Mesothelial cell of epicardium (in vitro differentiated cells): ENCODE data around the gene RAI1. TPM values are rescaled to one million over a fixed set of nuclear protein-coding genes. Genes with fewer than 3 reads are reported as not detected.
"Not testable (repeated sequence)": the region's sequence is repeated elsewhere in the genome, so short reads cannot be mapped to it uniquely, and the experiment has no call there.

Experiments used
- DNase-seq, 2 experiments: peaks; one replicate each; pipeline ENCODE4 v3.0.0; 2021; ENCODE audit warnings: low spot score in 2 of 2; ENCODE audit not compliant: unreplicated experiment in 2 of 2
- H3K27ac Mint-ChIP-seq: 2 replicates; pipeline ENCODE4 v1.8.0; 2021; ENCODE audit warnings: mixed read lengths
- H3K27me3 Mint-ChIP-seq: 2 replicates; pipeline ENCODE4 v1.8.0; 2021; ENCODE audit warnings: low read depth, mixed read lengths
- H3K36me3 Mint-ChIP-seq: 2 replicates; pipeline ENCODE4 v1.8.0; 2021; ENCODE audit warnings: mixed read lengths
- H3K4me1 Mint-ChIP-seq: 2 replicates; pipeline ENCODE4 v1.8.0; 2021; ENCODE audit warnings: mixed read lengths
- H3K4me3 Mint-ChIP-seq: 2 replicates; pipeline ENCODE4 v1.8.0; 2021; ENCODE audit warnings: mild to moderate bottlenecking, moderate library complexity, mixed read lengths
- H3K9me3 Mint-ChIP-seq: 2 replicates; pipeline ENCODE4 v1.8.0; 2021; ENCODE audit warnings: mixed read lengths
- total RNA-seq: library from RNA; stranded (reverse); gene quantifications from 3 replicates; pipeline ENCODE4 v1.2.1, GENCODE V29; 2021
- TF ChIP-seq, protein P1 (sequence below): fragments of 200-600 bp; sonication (generic); IDR thresholded peaks from one replicate; pipeline ENCODE4 v1.5.0; 2021; ENCODE audit warnings: antibody characterized with exemption; ENCODE audit not compliant: unreplicated experiment

RAI1 gene
- total RNA-seq, 1 donor from 2014 or later: 137 TPM

DNA sequence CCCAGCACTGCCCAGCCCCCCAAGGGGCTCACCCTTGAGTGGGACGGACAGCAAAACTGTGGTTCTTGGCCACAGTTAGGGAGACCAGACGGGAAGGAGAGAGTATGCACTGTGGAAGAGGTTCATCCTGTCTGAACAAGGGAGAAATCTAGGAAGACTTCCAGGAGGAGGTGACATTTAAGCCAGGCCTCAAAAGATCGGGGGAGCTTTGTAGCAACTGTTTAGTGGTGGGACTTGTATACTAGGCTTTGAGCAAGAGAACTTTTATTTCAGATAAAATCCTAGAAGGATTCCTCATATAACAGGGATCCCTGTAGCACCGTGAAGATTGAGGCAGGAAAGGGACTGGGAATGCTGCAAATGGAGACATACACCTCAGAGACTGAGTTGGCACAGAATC lies 124.8 kb downstream of the RAI1 start:
- Mint-ChIP-seq H3K4me1 (peaks cover 34% of the 10 kb centered on the region), H3K36me3 (peaks cover 24% of the 10 kb centered on the region), H3K9me3 (no peaks in the 10 kb centered on the region), H3K27ac (peak overlapping the region; percentile 44), H3K27me3 (no peaks in the 10 kb centered on the region), H3K4me3 (no peak overlapping the region)
- DNase-seq: no peak
- TF ChIP-seq, protein P1, sequence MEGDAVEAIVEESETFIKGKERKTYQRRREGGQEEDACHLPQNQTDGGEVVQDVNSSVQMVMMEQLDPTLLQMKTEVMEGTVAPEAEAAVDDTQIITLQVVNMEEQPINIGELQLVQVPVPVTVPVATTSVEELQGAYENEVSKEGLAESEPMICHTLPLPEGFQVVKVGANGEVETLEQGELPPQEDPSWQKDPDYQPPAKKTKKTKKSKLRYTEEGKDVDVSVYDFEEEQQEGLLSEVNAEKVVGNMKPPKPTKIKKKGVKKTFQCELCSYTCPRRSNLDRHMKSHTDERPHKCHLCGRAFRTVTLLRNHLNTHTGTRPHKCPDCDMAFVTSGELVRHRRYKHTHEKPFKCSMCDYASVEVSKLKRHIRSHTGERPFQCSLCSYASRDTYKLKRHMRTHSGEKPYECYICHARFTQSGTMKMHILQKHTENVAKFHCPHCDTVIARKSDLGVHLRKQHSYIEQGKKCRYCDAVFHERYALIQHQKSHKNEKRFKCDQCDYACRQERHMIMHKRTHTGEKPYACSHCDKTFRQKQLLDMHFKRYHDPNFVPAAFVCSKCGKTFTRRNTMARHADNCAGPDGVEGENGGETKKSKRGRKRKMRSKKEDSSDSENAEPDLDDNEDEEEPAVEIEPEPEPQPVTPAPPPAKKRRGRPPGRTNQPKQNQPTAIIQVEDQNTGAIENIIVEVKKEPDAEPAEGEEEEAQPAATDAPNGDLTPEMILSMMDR: no peak

DNA sequence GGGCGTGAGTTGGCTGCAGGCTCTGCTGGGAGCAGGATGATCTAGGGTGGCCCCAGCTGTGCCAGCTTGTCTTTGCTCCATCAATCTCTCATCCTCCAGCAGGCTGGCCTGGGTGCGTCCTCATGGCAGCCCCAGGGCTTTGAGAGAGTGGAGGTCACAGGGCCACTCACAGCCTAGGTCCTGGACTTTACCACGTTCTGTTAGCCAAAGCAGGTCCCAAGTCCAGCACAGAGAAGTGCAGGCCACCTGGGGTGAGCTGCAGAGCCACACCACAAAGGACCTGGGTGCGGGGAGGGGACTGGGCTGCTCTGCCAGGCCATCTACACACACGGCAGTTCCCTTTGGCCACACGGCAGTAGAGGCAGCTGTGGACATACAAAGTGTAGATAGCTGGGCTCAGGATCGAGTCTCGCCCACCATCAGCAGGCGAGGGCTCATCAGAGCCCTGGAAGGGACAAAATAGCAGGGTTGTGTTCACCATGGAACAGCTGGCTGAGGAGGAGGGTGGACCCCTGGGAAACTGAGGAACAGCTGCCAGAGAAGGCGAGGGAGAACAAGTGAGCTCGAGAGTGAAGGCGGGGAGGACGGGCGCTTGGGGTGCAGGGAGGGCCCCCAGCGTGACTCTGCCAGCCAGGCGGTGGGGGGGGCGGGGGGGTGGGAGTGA lies 125.5 kb downstream of the RAI1 start:
- no peaks in the 10 kb centered on the region for H3K9me3 Mint-ChIP-seq
- peaks cover 41% of the 10 kb centered on the region for H3K4me1 Mint-ChIP-seq
- DNase-seq: no peak
- H3K4me3 Mint-ChIP-seq: no peak overlapping the region
- peaks cover 24% of the 10 kb centered on the region for H3K36me3 Mint-ChIP-seq
- no peaks in the 10 kb centered on the region for H3K27me3 Mint-ChIP-seq
- TF ChIP-seq, protein P1: no peak
- H3K27ac Mint-ChIP-seq: no peak overlapping the region

DNA sequence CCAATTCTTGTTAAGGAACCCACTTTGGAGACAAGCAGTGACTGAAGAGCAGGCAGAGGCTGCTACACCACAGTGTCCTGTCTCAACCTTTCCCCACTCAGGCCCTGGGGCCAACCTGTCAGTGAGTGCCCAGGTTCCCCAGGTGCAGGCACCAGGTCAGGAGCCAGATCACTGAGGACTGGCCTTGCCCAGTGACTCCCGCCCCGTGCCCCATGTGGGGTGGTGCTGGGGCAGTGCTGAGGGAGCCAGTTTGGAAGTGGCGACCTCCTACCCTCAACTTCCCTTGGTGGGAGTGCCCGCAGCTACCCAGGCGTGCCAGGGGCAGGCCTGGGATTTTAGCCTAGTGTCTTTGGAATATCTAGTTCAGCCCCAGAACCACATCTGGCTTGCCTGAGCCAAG lies 126.2 kb downstream of the RAI1 start:
- H3K27me3 Mint-ChIP-seq: no peaks in the 10 kb centered on the region
- H3K4me1 Mint-ChIP-seq: peaks cover 48% of the 10 kb centered on the region
- no peaks in the 10 kb centered on the region for H3K9me3 Mint-ChIP-seq
- H3K36me3 Mint-ChIP-seq: peaks cover 24% of the 10 kb centered on the region
- TF ChIP-seq, protein P1: no peak
- H3K4me3 Mint-ChIP-seq: no peak overlapping the region
- DNase-seq: no peak
- no peak overlapping the region for H3K27ac Mint-ChIP-seq

DNA sequence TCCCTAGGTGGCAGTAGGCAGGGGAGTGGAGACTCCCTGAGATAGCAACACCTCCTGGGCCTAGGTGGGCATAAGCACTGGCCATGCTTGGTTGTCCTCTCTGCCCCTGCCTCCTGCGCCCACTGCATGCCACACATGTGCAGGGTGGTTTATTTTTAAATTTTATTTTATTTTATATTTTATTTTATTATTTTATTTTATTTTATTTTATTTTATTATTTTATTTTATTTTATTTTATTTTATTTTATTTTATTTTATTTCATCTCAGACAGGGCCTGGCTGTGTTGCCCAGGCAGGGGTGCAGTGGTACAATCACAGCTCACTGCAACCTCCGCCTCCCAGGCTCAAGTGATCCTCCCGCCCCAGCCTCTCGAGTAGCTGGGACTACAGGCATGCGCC lies 126.9 kb downstream of the RAI1 start:
- not testable (repeated sequence) for H3K27ac Mint-ChIP-seq, H3K9me3 Mint-ChIP-seq, DNase-seq, H3K4me3 Mint-ChIP-seq, H3K27me3 Mint-ChIP-seq
- Mint-ChIP-seq H3K36me3 (peaks cover 24% of the 10 kb centered on the region), H3K4me1 (peaks cover 48% of the 10 kb centered on the region)

DNA sequence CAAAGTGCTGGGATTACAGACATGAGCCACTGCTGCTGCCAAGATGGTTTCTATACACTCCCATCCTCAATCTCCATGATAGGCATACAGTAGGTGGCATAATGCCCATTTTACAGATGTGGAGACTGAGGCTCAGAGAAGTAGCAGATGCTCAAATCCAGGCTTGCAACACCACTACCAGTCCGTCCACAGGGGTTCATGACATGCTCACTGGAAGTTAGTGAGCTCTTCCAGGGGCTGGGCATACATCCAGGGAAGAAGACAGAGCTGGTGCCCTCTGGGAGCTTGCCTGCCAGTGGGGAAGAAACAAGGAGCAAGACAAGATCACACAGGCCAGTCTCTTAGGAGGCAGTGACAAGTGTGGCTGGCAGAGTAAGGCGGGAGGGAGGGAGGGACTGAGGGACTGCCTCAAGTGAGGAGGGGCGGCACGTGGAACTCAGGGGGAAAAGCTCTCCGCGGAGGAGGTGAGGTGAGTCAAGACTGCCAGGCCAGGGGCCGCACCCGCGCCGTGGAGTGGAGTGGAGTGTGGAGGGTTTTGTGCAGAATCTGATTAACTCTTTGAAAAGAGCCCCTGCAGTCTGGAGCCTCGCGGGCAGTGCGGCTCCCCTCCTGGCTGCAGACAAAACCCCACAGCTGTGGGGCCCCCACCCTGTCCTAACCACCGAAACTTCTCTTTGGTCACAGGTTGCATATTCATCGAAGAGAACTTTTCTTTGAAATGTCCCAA lies 127.6 kb downstream of the RAI1 start:
- H3K9me3 Mint-ChIP-seq: no peaks in the 10 kb centered on the region

More for the DNA sequence above, 127.6 kb downstream of the RAI1 start:
- peaks cover 45% of the 10 kb centered on the region for H3K4me1 Mint-ChIP-seq
- no peak for DNase-seq
- H3K36me3 Mint-ChIP-seq: peaks cover 20% of the 10 kb centered on the region
- no peaks in the 10 kb centered on the region for H3K27me3 Mint-ChIP-seq
- TF ChIP-seq, protein P1: no peak
- peak overlapping the region; percentile 79 for H3K27ac Mint-ChIP-seq
- peak overlapping the region; percentile 19 for H3K4me3 Mint-ChIP-seq
